Activated T-cell treated with anti-CD3 and anti-CD28 coated beads, Interleukin-2, amount 50 U/mL, for 1 hour (primary cell): ENCODE data around the gene SLC25A2.
A peak's percentile ranks its signal among the peaks of the same experiment; 100 is the strongest.
"Not testable (repeated sequence)": the region's sequence is repeated elsewhere in the genome, so short reads cannot be mapped to it uniquely, and the experiment has no call there.

Source experiments
- DNase-seq: peaks from one replicate; pipeline ENCODE4 v3.0.0-alpha.2; 2020

SLC25A2 gene

DNA sequence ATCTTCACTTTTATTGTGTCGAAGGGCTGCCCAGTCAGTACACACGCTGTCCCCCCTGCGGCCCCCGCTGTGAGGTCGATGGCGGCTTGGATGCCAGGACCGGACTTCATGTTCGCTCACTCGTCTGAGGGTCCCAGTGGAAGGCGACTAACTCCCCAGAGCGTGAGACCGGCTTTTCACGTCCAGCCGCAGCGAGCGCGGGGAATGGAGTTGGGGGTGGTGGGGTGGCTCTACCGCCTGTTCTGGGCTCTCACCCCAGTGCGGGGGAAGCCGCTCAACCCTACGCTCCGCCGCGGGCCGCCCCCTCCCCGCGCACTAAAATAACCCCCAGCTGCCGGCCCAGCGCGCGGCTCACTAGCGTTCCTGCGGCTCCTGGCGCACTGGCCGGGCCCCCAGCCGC, at the start of gene SLC25A2:
Gene SLC25A2, minus strand, starts transcription at position 294 of the 400 bp plus-strand sequence. Its CDS starts 184 bp downstream, at position 110.
- no peak for DNase-seq

DNA sequence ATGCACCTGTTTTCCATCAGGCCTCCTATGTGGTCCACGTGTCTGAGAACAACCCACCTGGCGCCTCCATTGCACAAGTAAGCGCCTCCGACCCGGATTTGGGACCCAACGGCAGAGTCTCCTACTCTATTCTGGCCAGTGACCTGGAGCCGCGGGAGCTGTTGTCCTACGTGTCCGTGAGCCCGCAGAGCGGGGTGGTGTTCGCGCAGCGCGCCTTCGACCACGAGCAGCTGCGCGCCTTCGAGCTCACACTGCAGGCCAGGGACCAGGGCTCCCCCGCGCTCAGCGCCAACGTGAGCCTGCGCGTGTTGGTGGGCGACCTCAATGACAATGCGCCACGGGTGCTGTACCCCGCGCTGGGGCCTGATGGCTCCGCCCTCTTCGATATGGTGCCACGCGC, 47.7 kb upstream of the SLC25A2 start:
- no peak for DNase-seq

DNA sequence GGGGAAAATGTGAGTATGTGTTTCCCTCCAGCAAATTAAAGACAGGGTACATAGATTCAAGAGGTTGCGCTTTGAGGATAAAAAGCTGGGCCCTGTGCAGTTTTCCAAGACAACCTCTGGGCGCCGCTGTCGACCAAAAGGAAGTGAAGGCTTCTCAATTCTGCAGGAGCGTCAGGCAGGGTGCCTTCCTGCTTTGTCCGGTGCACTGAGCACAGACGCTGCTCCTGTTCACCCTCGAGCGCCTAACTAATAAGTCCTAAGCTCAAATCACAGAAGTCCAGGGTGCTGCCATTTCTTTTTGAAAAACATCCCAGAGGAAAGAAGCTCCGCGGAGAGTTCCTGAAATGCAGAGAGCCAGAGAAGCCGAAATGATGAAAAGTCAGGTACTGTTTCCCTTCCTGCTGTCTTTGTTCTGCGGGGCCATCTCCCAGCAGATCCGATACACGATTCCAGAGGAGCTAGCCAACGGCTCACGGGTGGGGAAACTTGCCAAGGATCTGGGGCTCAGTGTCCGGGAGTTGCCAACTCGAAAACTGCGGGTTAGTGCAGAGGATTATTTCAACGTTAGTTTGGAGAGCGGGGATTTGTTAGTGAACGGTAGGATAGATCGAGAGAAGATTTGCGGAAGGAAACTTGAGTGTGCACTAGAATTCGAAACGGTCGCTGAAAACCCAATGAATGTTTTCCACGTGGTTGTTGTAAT, 46.2 kb upstream of the SLC25A2 start, which contains the start of gene PCDHGB1:
Gene PCDHGB1, plus strand, starts transcription at position 183 of the 703 bp plus-strand sequence. Its CDS starts 162 bp downstream, at position 345.
- DNase-seq = no peak

DNA sequence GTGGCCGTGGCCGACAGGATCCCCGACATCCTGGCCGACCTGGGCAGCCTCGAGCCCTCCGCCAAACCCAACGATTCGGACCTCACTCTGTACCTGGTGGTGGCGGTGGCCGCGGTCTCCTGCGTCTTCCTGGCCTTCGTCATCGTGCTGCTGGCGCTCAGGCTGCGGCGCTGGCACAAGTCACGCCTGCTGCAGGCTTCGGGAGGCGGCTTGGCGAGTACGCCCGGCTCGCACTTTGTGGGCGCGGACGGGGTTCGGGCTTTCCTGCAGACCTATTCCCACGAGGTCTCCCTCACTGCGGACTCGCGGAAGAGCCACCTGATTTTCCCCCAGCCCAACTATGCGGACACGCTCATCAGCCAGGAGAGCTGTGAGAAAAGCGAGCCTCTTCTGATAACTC, 42.2 kb upstream of the SLC25A2 start:
- DNase-seq = not testable (repeated sequence)

DNA sequence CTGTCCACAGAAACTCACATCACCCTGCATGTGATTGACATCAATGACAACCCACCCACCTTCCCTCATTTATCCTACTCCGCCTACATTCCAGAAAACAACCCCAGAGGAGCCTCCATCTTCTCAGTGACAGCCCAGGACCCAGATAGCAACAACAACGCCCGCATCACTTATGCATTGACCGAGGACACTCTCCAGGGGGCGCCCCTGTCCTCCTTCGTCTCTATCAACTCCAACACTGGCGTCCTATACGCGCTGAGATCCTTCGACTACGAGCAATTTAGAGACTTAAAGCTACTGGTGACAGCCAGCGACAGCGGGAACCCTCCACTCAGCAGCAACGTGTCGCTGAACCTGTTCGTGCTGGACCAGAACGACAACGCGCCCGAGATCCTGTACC, 41.5 kb upstream of the SLC25A2 start:
- no peak for DNase-seq

DNA sequence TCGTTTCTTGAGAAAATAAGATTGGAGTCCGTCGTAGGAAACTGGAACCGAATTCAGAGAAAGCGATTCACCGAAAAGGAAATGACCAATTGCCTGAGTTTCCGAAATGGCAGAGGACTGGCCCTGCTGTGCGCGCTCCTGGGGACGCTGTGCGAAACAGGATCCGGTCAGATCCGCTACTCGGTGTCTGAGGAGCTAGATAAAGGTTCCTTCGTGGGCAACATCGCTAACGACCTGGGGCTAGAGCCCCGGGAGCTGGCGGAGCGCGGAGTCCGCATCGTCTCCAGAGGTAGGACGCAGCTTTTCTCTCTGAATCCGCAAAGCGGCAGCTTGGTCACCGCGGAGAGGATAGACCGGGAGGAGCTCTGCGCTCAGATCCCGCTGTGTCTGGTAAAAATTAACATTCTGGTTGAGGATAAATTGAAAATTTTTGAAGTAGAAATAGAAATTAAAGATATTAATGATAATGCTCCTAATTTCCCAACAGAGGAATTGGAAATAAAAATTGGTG, 40.2 kb upstream of the SLC25A2 start:
- DNase-seq = no peak

DNA sequence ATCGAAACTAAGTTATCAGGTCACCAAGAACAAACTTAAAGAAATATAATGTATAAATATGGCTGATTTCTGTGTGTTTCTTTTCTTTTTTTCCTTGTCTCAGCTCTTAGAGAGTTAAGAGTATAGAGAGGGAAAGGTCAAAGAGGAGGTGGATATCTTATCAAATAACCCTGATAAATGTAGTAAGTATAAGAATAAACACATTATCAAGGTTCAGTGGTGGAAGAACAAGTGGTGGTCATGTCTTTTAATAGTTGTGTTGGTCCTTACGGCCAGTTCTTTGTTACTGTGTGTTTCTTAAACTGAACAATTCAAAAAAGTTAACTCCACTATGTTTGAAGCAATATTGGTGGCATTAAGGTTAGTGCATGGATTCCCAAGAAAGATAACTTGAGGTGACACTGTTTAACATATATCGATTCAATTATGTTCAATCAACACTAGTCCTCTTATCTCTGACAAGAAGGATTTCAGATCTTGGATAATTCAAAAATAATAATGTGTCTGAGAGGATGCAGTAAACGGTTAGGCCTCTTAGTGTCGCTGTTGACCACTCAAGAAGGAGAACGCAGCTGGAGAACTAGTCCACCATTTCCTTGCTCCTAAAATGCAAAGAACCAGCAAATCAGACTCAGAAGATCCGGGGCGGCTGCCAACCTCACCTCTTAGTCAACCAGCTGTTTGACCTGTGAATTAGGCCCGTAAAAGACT, 39.5 kb upstream of the SLC25A2 start, which contains the start of gene PCDHGA3:
Gene PCDHGA3, plus strand, starts transcription at position 588 of the 711 bp plus-strand sequence. CDS start 205 bp downstream, outside the sequence.
- DNase-seq = no peak

DNA sequence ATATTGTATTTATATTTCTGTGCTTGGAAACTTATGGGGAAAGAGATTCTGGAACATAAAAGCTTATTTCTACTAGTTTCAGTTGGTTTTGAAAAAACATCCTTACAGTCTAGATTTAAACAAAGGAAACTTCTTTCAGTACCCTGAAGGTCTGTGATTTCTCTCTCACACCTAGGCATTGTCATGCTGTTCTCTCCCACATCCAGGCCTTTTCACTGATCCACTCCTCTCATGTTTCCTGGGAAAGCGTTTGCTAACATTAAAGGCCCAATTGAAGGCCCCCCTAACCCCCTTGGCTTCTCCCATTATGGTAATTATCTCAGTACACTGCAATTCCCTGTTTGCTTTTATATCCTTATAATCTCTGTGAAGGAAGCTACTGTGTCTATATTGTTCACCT, 38.9 kb upstream of the SLC25A2 start:
- DNase-seq = no peak

DNA sequence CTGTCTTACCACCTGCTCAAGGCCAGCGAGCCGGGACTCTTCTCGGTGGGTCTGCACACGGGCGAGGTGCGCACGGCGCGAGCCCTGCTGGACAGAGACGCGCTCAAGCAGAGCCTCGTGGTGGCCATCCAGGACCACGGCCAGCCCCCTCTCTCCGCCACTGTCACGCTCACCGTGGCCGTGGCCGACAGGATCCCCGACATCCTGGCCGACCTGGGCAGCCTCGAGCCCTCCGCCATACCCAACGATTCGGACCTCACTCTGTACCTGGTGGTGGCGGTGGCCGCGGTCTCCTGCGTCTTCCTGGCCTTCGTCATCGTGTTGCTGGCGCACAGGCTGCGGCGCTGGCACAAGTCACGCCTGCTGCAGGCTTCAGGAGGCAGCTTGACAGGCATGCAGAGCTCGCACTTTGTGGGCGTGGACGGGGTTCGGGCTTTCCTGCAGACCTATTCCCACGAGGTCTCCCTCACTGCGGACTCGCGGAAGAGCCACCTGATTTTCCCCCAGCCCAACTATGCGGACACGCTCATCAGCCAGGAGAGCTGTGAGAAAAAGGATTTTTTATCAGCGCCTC, 37.0 kb upstream of the SLC25A2 start:
- DNase-seq = not testable (repeated sequence)

DNA sequence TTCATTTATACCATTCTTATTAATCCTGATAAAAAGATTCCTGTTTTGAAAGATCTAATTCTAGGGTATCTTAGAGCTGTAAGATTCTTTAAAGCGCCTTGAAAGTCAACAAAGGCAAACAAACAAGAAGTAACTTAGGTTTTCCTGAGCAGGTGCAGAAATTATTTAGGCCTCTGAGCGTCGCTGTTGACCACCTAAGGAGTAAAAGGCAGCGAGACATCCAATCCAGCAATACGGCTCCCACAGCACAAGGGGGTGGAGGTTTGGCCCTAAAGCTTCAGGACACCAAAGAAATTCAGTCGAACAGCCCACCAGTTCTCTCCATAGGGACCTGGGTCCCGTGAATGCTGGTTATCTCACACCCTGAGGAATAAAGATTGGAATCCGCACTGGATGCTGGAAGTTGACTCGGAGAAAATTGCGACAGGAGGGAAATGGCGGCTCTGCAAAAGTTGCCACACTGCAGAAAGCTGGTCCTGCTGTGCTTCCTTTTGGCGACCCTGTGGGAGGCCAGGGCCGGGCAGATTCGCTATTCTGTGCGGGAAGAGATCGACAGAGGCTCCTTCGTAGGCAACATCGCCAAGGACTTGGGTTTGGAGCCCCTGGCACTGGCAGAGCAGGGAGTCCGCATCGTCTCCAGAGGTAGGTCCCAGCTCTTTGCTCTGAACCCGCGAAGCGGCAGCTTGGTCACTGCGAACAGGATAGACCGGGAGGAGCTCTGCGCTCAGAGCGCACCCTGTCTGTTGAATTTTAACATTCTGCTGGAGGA, 34.9 kb upstream of the SLC25A2 start, which contains the start of gene PCDHGA2:
Gene PCDHGA2, plus strand, starts transcription at position 223 of the 769 bp plus-strand sequence.
- DNase-seq = no peak

DNA sequence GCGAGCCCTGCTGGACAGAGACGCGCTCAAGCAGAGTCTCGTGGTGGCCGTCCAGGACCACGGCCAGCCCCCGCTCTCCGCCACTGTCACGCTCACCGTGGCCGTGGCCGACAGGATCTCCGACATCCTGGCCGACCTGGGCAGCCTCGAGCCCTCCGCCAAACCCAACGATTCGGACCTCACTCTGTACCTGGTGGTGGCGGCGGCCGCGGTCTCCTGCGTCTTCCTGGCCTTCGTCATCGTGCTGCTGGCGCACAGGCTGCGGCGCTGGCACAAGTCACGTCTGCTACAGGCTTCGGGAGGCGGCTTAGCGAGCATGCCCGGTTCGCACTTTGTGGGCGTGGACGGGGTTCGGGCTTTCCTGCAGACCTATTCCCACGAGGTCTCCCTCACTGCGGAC, 28.7 kb upstream of the SLC25A2 start:
- DNase-seq = not testable (repeated sequence)

DNA sequence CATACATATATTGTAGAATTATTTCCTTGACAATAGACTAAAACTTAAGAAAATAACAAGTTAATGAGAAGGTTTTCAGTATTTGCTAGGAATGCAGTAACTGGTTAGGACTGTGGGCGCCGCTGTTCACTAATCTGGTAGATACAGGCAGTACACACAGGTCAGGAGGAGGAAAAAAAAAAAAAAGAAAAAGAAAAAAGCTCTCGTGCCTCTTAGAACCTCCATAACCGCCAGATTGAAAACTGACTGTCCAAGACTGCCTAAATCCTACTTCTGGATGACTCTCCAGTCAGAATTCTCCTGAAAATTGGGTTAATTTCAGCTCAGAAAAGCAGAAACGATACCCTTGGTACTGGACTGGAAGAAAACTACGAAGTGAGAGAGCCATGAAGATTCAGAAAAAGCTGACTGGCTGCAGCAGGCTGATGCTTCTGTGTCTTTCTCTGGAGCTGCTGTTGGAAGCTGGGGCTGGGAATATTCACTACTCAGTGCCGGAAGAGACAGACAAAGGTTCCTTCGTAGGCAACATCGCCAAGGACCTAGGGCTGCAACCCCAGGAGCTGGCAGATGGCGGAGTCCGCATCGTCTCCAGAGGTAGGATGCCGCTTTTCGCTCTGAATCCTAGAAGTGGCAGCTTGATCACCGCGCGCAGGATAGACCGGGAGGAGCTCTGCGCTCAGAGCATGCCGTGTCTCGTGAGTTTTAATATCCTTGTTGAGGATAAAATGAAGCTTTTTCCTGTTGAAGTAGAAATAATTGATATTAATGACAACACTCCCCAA, 26.6 kb upstream of the SLC25A2 start, which contains the start of gene PCDHGA1:
Gene PCDHGA1, plus strand, starts transcription at position 216 of the 782 bp plus-strand sequence.
- DNase-seq = peak; percentile 32

DNA sequence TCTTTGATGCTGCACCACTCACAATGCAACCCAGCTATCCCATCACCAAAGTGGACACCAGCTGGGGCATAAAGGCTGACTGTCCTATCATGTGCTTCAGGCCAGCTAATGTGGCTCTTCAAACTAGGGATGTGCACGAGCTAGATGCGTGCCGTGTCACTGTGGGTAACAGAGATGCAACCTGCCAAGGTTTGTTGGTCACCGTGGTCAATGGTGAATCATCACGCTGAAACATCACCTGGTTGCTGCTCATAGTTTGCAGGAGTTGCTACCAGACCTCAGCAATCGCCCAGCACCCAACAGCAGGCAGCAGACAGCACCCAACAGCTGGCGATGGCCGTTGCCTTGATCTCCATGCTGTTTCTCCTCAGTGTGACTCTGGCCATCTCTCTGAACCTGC, 24.4 kb upstream of the SLC25A2 start:
- no peak for DNase-seq

DNA sequence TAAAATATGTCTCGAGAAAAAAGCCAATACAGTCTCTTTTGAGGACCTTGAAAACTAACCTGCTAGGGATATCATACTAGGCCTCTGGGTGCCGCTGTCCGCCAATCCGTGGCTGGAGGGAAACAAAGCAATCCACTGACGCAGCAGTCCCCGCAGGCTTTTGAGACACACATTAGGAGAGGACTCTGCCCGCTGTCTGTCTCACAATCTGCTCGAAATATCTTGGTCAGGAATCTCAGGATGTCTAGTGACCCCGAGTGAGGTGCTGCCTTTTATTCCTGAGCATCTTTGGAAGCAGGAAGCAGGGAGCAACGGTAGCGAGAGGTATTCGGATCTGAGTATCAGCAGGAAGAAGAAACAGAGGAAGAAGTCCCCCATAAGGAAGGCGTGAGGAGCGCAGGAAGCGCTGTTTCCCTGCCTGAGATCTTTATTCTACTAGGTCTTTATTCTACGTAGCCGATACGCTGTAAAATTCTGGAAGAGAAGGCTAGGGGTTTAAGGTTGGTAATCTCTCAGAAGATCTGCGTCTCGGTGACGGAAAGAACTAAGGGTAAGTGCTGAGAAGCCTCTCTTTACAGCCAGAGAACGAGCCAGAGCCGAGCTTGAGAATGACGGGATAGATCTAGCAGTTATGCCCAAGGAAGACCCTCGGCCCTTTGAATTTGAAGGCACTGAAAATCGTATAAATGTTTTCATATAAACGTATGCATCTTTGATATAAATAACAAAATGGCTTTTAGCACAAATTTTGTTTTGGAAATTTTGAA, 22.4 kb upstream of the SLC25A2 start:
- DNase-seq = peak; percentile 71

DNA sequence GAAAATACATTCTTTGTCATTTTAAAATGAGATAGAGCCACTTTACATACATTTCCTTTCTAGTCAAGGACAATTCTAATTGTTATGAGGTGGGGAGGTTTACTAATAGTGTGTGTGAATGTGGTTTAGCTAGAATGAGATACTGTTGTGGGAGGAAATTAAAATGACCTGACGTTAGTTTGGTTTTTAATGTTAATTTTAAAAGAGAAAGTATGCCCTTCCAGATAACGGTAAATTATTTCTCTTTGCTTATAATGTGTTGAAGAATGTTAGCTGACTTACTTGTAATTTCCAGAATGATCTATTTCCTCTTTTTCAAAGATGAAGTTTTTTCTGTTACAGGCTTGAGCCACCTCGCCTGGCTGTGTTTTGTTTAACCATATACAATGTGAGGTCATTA, 18.4 kb upstream of the SLC25A2 start:
- no peak for DNase-seq

DNA sequence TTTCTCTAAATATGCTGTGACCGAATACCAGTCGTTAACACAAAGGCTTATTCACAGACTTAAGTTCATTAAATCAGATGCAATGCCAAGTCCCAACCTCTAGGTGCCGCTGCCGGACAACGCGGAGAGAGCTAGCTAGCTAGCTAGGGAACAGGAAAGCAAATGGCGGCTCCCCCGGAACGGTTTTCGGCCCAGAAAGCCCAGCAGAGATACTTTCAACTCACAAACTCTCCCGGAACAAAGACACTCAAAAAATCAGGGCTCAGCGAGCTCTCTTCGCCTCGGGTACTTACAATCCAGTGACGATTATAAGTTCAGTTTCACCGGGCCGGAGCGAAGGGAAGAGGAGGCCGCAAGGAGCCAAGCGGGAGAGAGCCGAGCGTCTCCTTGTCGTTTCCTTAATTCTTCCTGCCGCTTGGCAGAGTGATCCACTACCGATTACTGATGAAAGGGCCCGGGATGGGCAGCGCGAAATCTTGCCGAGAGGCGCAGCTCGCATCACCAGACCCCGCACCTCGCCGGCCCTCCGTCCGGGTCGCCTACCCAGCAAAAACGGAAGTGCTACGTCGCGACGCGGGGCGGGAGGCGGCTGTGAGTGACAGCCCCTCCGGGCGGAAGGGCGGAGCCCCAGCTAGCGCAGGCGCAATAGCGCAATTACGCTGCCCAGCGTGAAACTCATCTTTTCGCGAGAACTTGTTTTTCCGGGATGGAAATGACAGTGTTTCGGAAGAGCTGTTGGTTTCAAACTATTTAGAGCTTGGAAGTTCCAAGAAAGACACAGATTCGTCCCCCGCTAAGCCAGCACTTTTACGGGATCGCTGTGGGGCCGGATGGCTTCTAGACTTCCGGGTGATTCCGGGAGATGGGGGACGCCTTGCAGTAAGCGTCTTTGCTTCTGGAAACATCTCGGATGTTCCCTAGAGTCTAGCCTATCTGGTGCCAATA, 16.6 kb upstream of the SLC25A2 start, which contains the start of gene TAF7:
Gene TAF7, minus strand, starts transcription at position 560 of the 945 bp plus-strand sequence. CDS start 740 bp downstream, outside the sequence.
- DNase-seq = peak; percentile 93

DNA sequence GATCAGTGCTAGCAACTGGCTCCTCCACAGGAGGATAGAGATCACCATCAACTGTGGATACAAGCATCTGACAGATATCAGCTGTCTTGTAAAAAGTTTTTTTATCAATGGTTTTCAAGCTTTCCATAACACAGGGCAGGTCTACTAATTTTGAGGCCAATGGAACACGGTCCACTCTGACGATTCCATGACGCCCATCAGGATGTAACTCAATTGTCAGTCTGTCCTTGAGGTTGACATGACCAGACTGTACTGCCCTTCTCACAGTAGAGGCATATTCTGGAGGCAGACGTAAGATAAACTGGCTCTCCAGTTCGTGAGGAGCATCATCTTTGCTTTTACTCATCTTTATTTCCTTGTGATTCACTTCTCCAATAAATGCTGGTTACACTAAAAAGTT, 15.8 kb upstream of the SLC25A2 start:
- no peak for DNase-seq

DNA sequence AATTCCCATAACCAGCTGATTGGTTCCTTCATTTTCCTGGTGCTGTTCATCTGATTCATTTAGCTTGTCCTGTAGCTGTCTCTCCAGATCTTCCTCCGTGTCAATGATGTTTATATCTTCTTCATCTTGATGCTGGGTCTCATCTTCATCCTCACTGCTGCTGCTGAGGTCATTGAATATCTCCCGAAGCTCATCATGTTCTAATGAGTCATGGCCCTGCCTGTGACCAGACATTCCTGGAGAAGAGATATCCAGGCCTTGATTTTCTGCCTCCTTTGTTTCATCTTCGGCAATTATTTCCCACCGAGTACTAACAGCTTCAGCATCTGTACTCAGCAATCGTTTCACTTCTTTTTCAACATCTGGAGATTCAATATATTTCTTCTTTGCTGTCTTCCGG, 15.4 kb upstream of the SLC25A2 start:
- no peak for DNase-seq

DNA sequence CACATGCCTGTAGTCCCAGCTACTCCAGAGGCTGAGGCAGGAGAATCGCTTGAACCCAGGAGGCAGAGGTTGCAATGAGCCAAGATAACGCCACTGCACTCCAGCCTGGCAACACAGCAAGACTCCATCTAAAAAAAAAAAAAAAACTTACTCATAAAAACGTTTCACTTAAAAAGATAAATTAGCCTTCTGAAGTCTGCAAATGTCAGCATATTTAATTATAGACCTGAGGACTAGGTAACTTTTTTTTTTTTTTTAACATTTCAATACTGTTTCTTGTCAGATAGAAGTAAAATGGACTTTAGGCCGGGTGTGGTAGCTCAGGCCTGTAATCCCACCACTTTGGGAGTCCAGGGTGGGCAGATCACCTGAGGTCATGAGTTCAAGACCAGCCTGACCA, 13.1 kb upstream of the SLC25A2 start:
- not testable (repeated sequence) for DNase-seq

DNA sequence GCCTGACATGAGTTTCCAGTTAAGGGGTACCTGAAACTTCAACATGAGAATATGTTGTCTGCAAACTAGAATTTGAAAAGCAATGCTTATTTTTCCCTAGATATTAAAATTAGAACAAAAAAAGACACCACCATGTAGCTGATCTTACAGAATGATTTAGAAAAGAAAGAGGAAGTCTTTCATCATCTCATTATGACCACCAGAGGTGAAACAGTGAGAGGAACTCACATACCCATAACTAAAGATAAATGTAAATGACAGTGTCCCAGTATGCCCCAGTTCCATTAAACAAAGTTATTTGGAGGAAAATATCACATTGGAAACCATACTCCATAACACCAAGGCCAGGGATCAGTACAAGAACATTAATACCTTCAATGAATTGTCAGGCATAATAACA, 9.9 kb upstream of the SLC25A2 start:
- no peak for DNase-seq
